GM21529 (cell line): ENCODE results near the gene POP7.
"Not testable (repeated sequence)": the region's sequence is repeated elsewhere in the genome, so short reads cannot be mapped to it uniquely, and the experiment has no call there.

ENCODE experiments used
- ATAC-seq: cut with Tn5 transposase; IDR thresholded peaks from one replicate; pipeline ENCODE4 v1.9.1; 2021; ENCODE audit not compliant: unreplicated experiment

POP7 gene

DNA sequence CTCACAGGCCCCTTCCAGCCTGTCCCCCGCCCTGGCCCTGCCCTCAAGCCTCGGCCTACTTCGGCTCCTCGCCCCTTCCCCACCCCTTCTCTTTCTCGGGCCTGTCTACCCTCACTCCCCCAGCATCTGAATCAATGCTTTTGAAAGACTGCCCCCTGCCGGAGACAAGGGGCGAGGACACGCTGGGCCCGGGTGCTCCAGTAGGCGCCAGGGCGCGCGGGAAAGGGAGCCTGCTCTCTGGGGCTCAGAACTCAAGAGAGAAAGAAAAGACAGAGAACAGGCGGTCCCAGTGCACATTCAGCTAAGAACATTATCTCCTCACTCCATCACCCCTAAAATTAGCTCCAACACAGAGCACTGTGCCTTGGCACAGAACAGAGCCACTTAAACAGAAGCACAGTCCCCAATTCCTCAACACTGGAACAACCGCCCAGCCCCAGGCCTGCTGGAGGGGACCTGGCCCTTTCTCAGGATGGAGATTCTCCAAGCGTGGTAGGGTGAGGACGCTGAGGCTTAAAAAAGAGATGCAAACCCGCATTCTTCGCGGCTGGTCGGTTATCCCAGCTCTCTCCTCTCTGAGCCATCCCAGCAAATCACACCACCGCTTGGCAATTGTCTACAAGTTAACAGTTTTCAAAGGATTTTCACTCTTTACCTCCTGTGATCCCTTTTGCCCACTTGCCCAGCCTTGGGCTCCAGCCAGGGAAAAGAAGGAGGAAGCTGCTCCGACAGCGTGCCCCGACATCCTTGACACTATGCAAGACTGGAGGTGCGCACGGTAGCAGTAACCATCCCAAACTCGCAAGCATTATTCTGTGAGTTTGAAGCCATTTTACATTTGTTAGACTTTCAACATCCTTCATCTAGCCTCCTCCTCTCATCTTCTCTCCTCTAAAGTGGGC is 14.0 kb upstream of the POP7 start:
- peak; percentile 46 for ATAC-seq

DNA sequence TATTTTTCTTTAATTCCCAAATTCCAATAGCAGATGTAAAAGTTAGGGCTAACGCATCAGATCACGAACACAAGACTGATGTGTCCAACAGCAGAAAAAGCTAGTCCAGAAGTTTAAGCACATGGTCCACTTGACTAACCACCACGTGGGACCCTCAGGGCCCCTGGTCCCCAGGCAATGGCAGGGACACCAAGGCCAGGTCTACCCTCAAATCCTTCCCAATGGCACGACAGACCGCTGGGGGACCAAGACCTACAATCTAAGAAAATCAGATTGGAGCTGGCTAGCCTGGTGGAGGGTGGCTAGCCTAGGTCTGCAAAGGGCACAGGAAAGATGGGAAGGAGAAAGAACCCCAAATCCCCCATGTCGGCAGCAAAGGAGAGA is 13.4 kb upstream of the POP7 start:
- no peak for ATAC-seq

DNA sequence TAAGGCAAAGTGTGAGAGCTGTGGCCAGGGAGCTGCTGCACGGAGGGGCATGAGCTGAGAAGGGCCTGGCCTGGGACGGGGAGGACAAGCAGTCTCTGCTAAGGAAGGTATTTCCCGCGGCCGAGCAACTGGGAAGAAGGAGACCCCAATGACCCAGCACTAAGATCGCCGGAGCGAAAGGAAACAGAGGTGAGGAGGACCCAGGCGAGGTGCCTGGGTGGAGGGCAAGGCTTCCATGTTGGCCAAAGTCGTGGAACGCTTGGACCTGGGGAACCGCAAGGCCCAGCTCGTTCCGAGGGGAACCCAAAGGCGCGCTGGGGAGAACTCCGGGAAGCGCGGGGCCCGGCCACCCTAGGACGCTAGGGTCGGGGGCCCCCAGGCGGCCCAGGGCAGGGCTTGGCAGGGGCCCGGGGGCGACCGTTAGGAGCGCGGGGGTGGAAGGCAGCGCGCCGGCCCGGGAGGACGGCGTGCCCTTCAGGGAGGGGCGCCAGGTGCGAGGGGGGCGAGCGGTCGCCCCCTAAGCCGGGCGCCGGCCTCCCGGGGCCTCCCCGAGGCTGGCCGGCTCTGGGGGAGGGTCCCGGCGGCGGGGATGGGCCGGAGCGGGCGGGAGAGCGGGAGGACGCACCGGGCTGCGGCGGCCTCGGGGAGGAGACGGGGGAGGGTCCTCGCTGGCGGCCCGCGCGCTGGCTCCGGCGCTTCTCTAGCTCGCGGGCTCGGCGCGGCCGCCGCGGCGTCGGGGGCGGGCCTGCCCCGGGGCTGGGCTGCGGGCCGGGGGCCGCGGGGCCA is 12.4 kb upstream of the POP7 start:
- ATAC-seq: peak; percentile 25

DNA sequence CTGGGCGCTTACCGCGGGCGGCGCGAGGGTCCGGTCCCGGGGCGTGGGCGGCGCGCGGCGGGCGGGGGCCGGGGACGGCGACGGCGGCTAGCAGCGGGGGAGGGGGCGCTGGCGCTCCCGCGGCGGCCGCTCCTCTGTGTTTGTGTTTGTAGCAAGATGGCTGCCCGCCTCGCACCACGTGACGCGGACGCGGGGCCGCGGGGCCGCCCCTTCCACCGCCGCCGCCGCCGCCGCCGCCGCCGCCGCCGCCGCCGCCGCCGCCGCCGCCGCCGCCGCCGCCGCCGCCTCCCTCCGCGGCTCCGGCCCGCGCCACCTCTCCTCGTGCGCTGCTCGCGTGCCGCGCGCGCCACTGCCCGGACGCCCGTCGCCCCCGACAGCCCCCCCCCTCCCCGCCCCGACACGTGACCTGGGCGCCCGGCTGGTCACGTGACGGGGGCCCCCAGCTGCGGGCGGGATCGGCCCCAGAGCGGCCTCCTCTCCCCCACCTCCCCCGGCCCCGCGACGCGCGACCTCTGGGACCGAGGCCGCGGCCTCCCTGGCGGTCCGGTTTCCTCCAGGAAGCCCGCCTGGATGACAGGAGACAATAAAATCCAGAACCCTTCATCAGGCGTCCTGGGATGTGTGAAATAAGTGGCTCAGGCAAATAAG is 11.7 kb upstream of the POP7 start, which contains the start of gene GIGYF1:
Gene GIGYF1 (minus strand): TSS at position 153 of the 648 bp plus-strand sequence. CDS start 6,012 bp downstream, outside the sequence.
- peak; percentile 41 for ATAC-seq

DNA sequence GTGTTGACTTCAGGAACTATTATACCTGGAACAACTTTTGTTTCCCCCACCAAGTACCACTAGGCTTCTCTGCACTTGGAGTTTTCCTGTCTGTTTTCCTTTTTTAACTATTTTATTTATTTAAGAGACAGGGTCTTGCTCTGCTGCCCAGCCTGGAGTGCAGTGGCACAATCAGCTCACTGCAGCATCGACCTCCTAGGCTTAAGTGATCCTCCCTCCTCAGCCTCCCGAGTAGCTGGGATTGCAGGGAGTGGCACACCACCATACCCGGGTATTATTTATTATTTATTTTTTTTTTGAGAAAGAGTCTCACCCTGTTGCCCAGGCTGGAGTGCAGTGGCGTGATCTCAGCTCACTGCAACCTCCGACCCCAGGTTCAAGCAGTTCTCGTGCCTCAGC is 9.8 kb upstream of the POP7 start:
- ATAC-seq: no peak

DNA sequence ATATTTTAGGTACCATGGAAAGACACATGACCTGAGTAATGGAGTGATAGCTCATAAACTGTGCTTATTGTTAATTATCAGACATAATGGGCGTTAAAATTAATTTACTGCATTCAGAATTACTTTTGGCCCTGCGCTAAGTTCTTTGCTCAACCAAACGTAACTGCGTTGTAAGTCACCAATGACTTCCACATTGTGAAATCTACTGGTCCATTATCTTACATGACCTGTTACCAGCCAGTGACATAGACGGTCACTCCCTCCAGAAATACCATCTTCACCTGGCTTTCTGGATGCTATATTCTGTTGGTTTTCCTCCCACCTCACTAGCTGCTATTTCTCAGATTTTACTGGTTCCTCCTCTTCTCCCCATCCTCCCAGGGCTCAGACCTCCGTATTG is 6.9 kb upstream of the POP7 start:
- ATAC-seq: no peak

DNA sequence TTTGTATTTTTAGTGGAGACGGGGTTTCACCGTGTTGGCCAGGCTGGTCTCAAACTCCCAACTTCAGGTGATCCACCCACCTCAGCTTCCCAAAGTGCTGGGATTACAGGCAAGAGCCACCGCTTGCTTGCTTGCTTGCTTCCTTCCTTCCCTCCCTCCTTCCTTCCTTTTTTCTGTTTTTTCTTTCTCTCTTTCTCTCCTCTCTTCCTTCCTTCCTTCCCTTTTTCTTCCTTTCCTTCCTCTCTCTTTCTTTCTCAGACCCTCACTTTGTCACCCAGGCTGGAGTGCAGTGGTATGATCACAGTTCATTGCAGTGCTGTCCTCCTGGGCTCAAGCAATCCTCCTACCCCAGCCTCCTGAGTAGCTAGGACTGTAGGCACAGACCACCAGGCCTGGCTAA is 4.8 kb upstream of the POP7 start:
- not testable (repeated sequence) for ATAC-seq

GRCh38 chr7:100705320-100705752 is 585 bp upstream of the POP7 start:
- peak; percentile 68 for ATAC-seq

GRCh38 chr7:100706672-100707311 is 871 bp downstream of the POP7 start:
- no peak for ATAC-seq

- ATAC-seq: no peak
Observed at GRCh38 chr7:100708395-100708794, 2.5 kb downstream of the POP7 start.

DNA sequence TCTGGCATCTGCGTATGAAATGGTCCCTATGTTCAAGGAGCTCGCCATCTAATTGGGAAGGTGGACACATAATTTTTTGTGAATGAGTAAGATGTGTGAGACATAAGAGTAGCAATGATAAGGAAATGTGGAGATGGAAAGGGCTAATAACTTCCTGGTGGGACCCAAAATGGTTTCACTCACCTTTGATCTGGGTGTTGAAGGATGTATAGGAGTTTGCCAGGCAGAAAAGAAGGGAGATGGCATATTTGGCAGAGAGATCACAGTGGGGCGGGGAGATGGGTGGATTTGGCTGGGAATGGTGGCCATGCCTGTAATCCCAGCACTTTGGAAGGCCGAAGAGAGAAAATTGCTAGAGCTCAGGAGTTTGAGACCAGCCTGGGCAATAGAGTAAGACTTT is 4.5 kb downstream of the POP7 start:
- no peak for ATAC-seq

- ATAC-seq: no peak
Observed at GRCh38 chr7:100711369-100711768, 5.4 kb downstream of the POP7 start.

DNA sequence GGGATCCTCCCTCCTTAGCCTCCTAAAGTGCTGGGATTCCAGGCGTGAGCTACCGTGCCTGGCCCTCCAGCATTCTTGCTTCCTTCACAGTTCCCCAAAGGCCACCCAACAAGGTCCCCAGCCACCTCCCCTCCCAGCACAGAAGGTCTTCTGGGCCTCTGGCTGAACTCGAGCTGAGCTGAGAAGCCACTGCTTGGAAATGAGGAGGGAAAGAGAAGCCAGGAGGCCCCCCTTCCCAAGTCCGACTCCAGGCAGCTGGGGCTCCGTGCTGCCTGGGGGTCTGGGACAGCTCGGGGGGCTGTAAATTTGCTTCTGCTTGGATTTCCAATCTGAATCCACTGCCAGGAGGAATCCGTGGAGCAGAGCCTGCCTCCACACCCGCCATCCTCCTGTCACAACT is 8.8 kb downstream of the POP7 start:
- ATAC-seq: no peak

DNA sequence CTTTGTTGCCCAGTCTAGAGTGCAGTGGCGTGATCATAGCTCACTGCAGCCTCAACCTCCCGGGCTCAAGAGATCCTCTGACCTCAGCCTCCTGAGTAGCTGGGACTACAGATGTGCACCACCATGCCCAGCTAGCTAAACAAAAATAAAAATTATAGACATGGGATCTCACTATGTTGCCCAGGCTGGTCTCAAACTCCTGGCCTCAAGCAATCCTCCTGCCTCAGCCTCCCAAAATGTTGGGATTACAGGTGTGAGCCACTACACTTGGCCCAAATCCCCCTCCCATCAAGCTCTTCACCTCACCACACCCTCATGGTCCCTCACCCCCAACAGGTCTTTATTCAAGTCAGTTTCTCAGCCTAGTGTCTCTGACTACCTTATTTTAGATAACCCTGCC is 11.2 kb downstream of the POP7 start:
- not testable (repeated sequence) for ATAC-seq

- no peak for ATAC-seq
Observed at GRCh38 chr7:100719523-100720278, 13.8 kb downstream of the POP7 start.

GRCh38 chr7:100720279-100720670 is 14.4 kb downstream of the POP7 start, which contains the start of gene EPO:
EPO (plus strand) TSS chr7:100720468; CDS start chr7:100720981, 513 bp downstream.
- ATAC-seq: no peak

GRCh38 chr7:100720671-100721504 is 15.0 kb downstream of the POP7 start:
- ATAC-seq: no peak

DNA sequence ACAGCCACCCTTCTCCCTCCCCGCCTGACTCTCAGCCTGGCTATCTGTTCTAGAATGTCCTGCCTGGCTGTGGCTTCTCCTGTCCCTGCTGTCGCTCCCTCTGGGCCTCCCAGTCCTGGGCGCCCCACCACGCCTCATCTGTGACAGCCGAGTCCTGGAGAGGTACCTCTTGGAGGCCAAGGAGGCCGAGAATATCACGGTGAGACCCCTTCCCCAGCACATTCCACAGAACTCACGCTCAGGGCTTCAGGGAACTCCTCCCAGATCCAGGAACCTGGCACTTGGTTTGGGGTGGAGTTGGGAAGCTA is 15.5 kb downstream of the POP7 start:
- no peak for ATAC-seq

DNA sequence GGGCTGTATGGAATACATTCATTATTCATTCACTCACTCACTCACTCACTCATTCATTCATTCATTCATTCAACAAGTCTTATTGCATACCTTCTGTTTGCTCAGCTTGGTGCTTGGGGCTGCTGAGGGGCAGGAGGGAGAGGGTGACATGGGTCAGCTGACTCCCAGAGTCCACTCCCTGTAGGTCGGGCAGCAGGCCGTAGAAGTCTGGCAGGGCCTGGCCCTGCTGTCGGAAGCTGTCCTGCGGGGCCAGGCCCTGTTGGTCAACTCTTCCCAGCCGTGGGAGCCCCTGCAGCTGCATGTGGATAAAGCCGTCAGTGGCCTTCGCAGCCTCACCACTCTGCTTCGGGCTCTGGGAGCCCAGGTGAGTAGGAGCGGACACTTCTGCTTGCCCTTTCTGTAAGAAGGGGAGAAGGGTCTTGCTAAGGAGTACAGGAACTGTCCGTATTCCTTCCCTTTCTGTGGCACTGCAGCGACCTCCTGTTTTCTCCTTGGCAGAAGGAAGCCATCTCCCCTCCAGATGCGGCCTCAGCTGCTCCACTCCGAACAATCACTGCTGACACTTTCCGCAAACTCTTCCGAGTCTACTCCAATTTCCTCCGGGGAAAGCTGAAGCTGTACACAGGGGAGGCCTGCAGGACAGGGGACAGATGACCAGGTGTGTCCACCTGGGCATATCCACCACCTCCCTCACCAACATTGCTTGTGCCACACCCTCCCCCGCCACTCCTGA is 16.7 kb downstream of the POP7 start:
- no peak for ATAC-seq
